ENCODE results near the gene LSAMP.

DNA sequence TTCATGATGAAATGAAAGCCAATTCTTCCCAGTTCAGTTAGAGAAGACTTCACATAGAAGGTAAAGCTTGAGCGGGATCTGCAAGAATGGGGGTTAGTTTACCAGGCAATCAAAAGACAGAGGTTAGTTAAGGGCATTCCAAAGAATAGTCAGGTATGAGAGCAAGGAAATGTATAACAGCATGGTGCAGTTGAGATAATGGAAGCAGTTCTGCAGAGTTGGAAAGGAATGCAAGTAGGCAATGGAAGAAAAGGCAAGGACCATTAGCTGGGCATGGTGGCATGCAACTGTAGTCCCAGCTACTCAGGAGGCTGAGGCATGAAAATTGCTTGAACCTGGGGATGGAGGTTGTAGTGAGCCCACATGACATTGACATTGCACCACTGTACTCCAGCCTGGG, 55.0 kb downstream of the LSAMP start:
- no peak for TF ChIP-seq EZH2 (IDR thresholded peaks at IDR 0.05; ENCODE audit: borderline replicate concordance, low read depth, low read length, poor library complexity, severe bottlenecking)
- TF ChIP-seq, protein P1, sequence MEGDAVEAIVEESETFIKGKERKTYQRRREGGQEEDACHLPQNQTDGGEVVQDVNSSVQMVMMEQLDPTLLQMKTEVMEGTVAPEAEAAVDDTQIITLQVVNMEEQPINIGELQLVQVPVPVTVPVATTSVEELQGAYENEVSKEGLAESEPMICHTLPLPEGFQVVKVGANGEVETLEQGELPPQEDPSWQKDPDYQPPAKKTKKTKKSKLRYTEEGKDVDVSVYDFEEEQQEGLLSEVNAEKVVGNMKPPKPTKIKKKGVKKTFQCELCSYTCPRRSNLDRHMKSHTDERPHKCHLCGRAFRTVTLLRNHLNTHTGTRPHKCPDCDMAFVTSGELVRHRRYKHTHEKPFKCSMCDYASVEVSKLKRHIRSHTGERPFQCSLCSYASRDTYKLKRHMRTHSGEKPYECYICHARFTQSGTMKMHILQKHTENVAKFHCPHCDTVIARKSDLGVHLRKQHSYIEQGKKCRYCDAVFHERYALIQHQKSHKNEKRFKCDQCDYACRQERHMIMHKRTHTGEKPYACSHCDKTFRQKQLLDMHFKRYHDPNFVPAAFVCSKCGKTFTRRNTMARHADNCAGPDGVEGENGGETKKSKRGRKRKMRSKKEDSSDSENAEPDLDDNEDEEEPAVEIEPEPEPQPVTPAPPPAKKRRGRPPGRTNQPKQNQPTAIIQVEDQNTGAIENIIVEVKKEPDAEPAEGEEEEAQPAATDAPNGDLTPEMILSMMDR (conservative IDR thresholded peaks at IDR 0.05; ENCODE audit: low read depth, low read length), result no peak

Data from A673 (cell line).